ENCODE measurements around the gene PDZD4. TPM values are rescaled to one million over a fixed set of nuclear protein-coding genes. Genes with fewer than 3 reads are reported as not detected.

PDZD4 gene, protein sequence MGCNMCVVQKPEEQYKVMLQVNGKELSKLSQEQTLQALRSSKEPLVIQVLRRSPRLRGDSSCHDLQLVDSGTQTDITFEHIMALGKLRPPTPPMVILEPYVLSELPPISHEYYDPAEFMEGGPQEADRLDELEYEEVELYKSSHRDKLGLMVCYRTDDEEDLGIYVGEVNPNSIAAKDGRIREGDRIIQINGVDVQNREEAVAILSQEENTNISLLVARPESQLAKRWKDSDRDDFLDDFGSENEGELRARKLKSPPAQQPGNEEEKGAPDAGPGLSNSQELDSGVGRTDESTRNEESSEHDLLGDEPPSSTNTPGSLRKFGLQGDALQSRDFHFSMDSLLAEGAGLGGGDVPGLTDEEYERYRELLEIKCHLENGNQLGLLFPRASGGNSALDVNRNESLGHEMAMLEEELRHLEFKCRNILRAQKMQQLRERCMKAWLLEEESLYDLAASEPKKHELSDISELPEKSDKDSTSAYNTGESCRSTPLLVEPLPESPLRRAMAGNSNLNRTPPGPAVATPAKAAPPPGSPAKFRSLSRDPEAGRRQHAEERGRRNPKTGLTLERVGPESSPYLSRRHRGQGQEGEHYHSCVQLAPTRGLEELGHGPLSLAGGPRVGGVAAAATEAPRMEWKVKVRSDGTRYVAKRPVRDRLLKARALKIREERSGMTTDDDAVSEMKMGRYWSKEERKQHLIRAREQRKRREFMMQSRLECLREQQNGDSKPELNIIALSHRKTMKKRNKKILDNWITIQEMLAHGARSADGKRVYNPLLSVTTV
- total RNA-seq, result 100 to 1,000 TPM; 101 to 177 (median 157) TPM
- 61.0 TPM for total RNA-seq (2013)

DNA sequence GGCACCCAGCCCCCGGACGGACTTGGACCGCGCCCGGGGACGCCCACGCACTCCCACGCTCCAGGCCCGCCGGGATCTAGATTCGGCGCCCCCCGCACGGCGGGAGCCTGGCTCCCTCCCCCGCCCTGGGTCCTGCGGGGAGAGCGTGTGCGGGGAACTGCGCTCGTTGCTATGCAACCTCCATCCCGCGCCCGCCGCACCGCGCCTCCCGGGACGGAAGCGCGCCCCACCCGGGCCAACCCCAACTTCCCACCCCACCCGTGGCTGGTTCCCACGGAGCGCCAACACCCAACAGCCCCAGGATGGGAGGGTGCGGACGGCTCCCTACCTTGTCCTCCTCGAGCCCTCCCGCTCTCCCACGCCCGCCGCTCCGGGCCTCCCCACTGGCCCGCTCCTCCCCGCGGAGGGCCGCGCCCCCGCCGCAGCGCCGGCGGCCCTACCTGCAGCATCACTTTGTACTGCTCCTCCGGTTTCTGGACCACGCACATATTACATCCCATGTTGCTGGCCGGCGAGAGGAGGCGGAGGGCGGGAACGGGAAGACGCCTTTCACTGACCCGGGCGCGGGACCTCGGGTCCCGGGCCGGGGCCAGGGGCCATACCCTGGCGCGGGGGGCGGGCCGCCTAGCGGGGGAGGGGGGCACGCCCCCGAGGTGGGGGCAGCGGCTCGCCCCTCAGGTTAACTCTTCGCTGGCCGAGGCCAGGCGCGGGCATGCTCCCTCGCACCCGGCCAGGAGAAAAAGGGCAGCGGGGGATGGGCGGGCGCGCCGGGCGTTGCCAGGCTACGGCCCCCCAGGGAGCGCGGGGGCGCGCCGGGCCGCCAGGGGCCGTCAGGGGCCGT, at the start of gene PDZD4:
Gene PDZD4 (minus strand): TSS at position 746 of the 841 bp plus-strand sequence. CDS start 246 bp downstream, at position 500.
- Mint-ChIP-seq H3K4me3 (peak within 1 kb of the TSS; percentile 87), H3K36me3 (no peaks in the 10 kb centered on the region), H3K27me3 (ENCODE audit: low read depth in 2 of 2) (no peaks in the 10 kb centered on the region), H3K4me1 (peaks cover 26% of the 10 kb centered on the region in 2 donors), H3K9me3 (no peaks in the 10 kb centered on the region), H3K27ac (peak within 1 kb of the TSS; percentile 41 to 73)
- Histone ChIP-seq H3K4me1 (ENCODE audit: control insufficient read depth, insufficient read depth, low read length) (peaks cover 42% of the 10 kb centered on the region), H3K36me3 (ENCODE audit: control insufficient read depth, insufficient read depth, low read length) (no peaks in the 10 kb centered on the region), H3K27ac (ENCODE audit: low read length) (peak within 1 kb of the TSS; percentile 35), H3K4me3 (ENCODE audit: low read length) (peak within 1 kb of the TSS; percentile 42), H3K9me3 (ENCODE audit: control insufficient read depth, insufficient read depth, low read length) (no peaks in the 10 kb centered on the region), H3K27me3 (ENCODE audit: control insufficient read depth, insufficient read depth, low read length) (no peaks in the 10 kb centered on the region)
- TF ChIP-seq, protein P1, sequence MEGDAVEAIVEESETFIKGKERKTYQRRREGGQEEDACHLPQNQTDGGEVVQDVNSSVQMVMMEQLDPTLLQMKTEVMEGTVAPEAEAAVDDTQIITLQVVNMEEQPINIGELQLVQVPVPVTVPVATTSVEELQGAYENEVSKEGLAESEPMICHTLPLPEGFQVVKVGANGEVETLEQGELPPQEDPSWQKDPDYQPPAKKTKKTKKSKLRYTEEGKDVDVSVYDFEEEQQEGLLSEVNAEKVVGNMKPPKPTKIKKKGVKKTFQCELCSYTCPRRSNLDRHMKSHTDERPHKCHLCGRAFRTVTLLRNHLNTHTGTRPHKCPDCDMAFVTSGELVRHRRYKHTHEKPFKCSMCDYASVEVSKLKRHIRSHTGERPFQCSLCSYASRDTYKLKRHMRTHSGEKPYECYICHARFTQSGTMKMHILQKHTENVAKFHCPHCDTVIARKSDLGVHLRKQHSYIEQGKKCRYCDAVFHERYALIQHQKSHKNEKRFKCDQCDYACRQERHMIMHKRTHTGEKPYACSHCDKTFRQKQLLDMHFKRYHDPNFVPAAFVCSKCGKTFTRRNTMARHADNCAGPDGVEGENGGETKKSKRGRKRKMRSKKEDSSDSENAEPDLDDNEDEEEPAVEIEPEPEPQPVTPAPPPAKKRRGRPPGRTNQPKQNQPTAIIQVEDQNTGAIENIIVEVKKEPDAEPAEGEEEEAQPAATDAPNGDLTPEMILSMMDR (IDR thresholded peaks at IDR 0.05), result no peak
- intact Hi-C loops (cut with micrococcal nuclease), result no loop called here
- ATAC-seq, result peak; percentile 37 to 58 (median 48)
- under 1% methylated on average over 97 of the region's 97 CpGs for WGBS (ENCODE audit: insufficient coverage)
- peak in 1 of 2 donors; percentile 36 for DNase-seq

DNA sequence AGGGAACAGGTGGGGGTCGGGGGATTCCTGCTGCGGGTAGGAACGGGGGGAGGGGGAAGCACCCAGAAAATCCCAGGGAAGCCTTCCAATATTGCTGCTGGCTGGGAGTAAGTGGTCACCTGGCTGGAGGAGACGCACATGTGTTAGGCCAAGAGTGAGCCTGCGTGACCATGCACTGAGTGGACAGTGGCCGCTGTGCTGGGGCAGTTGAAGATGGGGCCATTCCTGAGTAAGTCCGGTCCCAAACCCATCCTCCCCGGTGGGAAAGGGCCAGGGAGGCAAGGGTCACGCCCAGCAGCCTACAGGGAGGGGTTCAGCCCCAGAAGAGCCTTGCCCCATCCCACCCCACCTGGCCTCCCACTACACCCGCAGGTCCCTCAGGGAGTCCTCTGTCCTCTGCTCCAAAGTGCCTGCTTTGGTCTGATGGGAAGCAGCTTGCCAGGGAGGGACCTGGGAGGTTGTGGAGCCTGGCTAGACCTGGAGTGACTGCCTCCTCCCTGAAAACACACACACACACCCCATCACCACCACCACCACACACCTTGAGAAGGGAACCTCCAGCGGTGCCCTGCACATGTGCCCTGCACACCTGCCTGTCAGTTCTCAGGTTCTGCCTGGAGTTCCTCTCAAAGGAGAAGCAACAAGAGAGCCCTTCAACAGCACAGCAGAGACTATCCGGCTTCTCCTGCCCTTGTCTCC, 49.5 kb upstream of the PDZD4 start:
- Mint-ChIP-seq H3K27me3 (ENCODE audit: low read depth in 2 of 2) (peaks cover 29 to 34% of the 10 kb centered on the region in 2 donors), H3K36me3 (no peaks in the 10 kb centered on the region), H3K27ac (no peak overlapping the region), H3K9me3 (no peaks in the 10 kb centered on the region), H3K4me3 (no peak overlapping the region), H3K4me1 (peaks cover 0 to 16% of the 10 kb centered on the region in 2 donors)
- Histone ChIP-seq H3K4me1 (ENCODE audit: control insufficient read depth, insufficient read depth, low read length) (peaks cover 10% of the 10 kb centered on the region), H3K36me3 (ENCODE audit: control insufficient read depth, insufficient read depth, low read length) (no peaks in the 10 kb centered on the region), H3K9me3 (ENCODE audit: control insufficient read depth, insufficient read depth, low read length) (no peaks in the 10 kb centered on the region), H3K27me3 (ENCODE audit: control insufficient read depth, insufficient read depth, low read length) (peaks cover 12% of the 10 kb centered on the region), H3K4me3 (ENCODE audit: low read length) (no peak overlapping the region), H3K27ac (ENCODE audit: low read length) (no peak overlapping the region)
- TF ChIP-seq, protein P1 (IDR thresholded peaks at IDR 0.05), result no peak
- intact Hi-C loops (cut with micrococcal nuclease), result no loop called here
- WGBS (ENCODE audit: insufficient coverage), result 73% methylated on average over 11 of the region's 12 CpGs
- DNase-seq (no peak), ATAC-seq (no peak)

DNA sequence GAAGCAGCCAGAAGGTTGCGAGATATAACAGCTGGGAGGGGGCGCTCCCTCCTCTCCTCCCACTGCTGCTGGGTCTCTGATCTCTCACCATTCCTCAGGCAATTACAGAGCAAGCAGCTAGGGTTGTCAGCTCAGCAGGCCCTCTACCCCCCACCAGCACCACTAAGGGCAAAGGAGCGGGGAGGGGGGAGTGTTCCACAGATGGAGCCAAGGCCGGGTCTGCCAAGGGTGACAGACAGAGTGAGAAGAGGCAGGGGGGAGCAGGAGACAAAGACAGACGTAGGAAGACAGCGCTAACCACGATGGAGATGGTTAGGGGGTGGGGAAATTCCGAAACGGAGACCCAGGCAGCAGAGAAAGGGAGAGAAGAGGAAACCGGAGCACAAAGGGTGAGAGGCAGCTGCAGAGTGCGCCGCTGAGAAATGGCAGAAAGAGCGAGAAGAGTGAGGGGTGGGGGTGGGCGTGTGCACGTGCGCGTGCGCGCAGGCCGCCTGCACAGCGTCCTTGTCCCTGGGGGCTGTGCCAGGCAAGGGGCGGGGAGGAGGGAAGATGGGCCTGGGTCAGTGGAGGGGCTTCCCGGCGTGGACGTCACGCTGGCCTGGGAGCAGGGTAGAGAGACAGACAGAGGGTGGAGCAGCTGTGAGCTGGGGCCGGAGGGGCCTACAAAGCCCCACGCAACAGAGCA, 48.8 kb upstream of the PDZD4 start:
- intact Hi-C loops (cut with micrococcal nuclease), result no loop called here

More for the DNA sequence above, 48.8 kb upstream of the PDZD4 start:
- Histone ChIP-seq H3K27me3 (ENCODE audit: control insufficient read depth, insufficient read depth, low read length) (peaks cover 5% of the 10 kb centered on the region), H3K4me1 (ENCODE audit: control insufficient read depth, insufficient read depth, low read length) (peaks cover 9% of the 10 kb centered on the region), H3K9me3 (ENCODE audit: control insufficient read depth, insufficient read depth, low read length) (no peaks in the 10 kb centered on the region), H3K27ac (ENCODE audit: low read length) (no peak overlapping the region), H3K36me3 (ENCODE audit: control insufficient read depth, insufficient read depth, low read length) (no peaks in the 10 kb centered on the region), H3K4me3 (ENCODE audit: low read length) (no peak overlapping the region)
- DNase-seq, result peak in 1 of 2 donors; percentile 54
- H3K4me1 Mint-ChIP-seq, result peaks cover 0 to 16% of the 10 kb centered on the region in 2 donors
- H3K4me3 Mint-ChIP-seq, result no peak overlapping the region
- H3K27ac Mint-ChIP-seq, result no peak overlapping the region
- H3K9me3 Mint-ChIP-seq, result no peaks in the 10 kb centered on the region
- TF ChIP-seq, protein P1 (IDR thresholded peaks at IDR 0.05), result no peak
- H3K27me3 Mint-ChIP-seq (ENCODE audit: low read depth in 2 of 2), result peaks cover 26 to 28% of the 10 kb centered on the region in 2 donors
- peak in 2 of 3 donors; percentile 54 to 67 for ATAC-seq
- 8% methylated on average over 26 of the region's 28 CpGs for WGBS (ENCODE audit: insufficient coverage)
- no peaks in the 10 kb centered on the region for H3K36me3 Mint-ChIP-seq
